GM19025 (cell line): Measurements from ENCODE around the gene MDGA2.

Source experiments
- ATAC-seq: cut with Tn5 transposase; IDR thresholded peaks from one replicate; pipeline ENCODE4 v1.9.1; 2021; ENCODE audit warnings: mild to moderate bottlenecking, low read depth, moderate library complexity; ENCODE audit not compliant: unreplicated experiment

Gene MDGA2

GRCh38 chr14:47675466-47676314, at the start of gene MDGA2:
Gene MDGA2, minus strand, starts transcription at chr14:47675605.
- ATAC-seq: no peak

GRCh38 chr14:47722929-47723693, 47.7 kb upstream of the MDGA2 start:
- no peak for ATAC-seq

- no peak for ATAC-seq
Measured at GRCh38 chr14:47720281-47720680, 44.9 kb upstream of the MDGA2 start.

GRCh38 chr14:47715330-47715729, 39.9 kb upstream of the MDGA2 start:
- no peak for ATAC-seq

- no peak for ATAC-seq
Measured at GRCh38 chr14:47710581-47710980, 35.2 kb upstream of the MDGA2 start.

GRCh38 chr14:47705683-47706082, 30.3 kb upstream of the MDGA2 start:
- no peak for ATAC-seq

GRCh38 chr14:47691829-47692228, 16.4 kb upstream of the MDGA2 start:
- ATAC-seq: no peak

GRCh38 chr14:47678993-47679392, 3.6 kb upstream of the MDGA2 start:
- ATAC-seq: no peak

- ATAC-seq: no peak
Measured at GRCh38 chr14:47678157-47678556, 2.8 kb upstream of the MDGA2 start.

- no peak for ATAC-seq
Measured at GRCh38 chr14:47676315-47676617, 861 bp upstream of the MDGA2 start.

GRCh38 chr14:47674543-47675465, 601 bp downstream of the MDGA2 start:
- ATAC-seq: no peak

- no peak for ATAC-seq
Measured at GRCh38 chr14:47674148-47674542, 1.3 kb downstream of the MDGA2 start.

- no peak for ATAC-seq
Measured at GRCh38 chr14:47665337-47666134, 9.9 kb downstream of the MDGA2 start.

- ATAC-seq: no peak
Measured at GRCh38 chr14:47662466-47662865, 12.9 kb downstream of the MDGA2 start.

- ATAC-seq: no peak
Measured at GRCh38 chr14:47660158-47660557, 15.2 kb downstream of the MDGA2 start.

- no peak for ATAC-seq
Measured at GRCh38 chr14:47658041-47658440, 17.4 kb downstream of the MDGA2 start.

GRCh38 chr14:47657143-47657542, 18.3 kb downstream of the MDGA2 start:
- no peak for ATAC-seq

- ATAC-seq: no peak
Measured at GRCh38 chr14:47651337-47651736, 24.1 kb downstream of the MDGA2 start.

GRCh38 chr14:47637753-47638152, 37.7 kb downstream of the MDGA2 start:
- no peak for ATAC-seq
